A673 (cell line): ENCODE data around the gene CNN2.

Experiments
- EZH2 ChIP-seq: fragments of 200-600 bp; sonication (generic); IDR thresholded peaks from 2 replicates; pipeline ENCODE4 v1.6.1; 2017; ENCODE audit warnings: borderline replicate concordance, low read depth, mild to moderate bottlenecking, mixed read lengths, antibody characterized with exemption, low read length; ENCODE audit not compliant: poor library complexity, severe bottlenecking
- TF ChIP-seq, protein P1 (sequence below): fragments of 300-800, 200-600 bp; sonication (generic); conservative IDR thresholded peaks from 2 replicates; pipeline ENCODE4 v1.5.1; 2017; ENCODE audit warnings: low read depth, mild to moderate bottlenecking, antibody characterized with exemption, low read length, moderate library complexity, mixed read lengths

DNA sequence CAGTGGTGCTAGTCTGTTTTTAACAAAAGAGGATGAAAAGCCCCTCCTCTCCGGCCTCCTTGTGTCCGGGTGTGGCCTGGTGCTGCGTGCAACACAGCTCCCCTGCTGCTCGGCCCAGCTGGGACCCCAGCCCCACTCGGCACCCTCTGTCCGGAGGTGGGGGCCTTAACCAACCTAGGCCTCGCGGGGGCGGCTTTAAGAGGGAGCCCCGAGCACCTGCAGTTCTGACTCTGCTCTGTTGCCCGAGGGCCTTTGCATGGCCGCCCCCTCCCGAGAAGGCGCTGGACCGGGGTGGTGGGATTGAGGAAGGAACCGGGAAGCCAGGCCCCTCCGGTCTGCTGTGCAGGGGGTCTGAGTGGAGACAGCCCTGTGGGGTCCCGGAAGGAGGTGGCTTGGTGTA is 31.9 kb upstream of the CNN2 start:
- TF ChIP-seq, protein P1, sequence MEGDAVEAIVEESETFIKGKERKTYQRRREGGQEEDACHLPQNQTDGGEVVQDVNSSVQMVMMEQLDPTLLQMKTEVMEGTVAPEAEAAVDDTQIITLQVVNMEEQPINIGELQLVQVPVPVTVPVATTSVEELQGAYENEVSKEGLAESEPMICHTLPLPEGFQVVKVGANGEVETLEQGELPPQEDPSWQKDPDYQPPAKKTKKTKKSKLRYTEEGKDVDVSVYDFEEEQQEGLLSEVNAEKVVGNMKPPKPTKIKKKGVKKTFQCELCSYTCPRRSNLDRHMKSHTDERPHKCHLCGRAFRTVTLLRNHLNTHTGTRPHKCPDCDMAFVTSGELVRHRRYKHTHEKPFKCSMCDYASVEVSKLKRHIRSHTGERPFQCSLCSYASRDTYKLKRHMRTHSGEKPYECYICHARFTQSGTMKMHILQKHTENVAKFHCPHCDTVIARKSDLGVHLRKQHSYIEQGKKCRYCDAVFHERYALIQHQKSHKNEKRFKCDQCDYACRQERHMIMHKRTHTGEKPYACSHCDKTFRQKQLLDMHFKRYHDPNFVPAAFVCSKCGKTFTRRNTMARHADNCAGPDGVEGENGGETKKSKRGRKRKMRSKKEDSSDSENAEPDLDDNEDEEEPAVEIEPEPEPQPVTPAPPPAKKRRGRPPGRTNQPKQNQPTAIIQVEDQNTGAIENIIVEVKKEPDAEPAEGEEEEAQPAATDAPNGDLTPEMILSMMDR: no peak
- TF ChIP-seq EZH2: no peak
